ENCODE data around the gene HIVEP3. TPM values are rescaled to one million over a fixed set of nuclear protein-coding genes. Genes with fewer than 3 reads are reported as not detected.
A peak's percentile ranks its signal among the peaks of the same experiment; 100 is the strongest.
"Not testable (repeated sequence)": the region's sequence is repeated elsewhere in the genome, so short reads cannot be mapped to it uniquely, and the experiment has no call there.

Gene HIVEP3
- total RNA-seq, 2 experiments from 2014 or later = 25.3 to 26.2 TPM

GRCh38 chr1:41691966-41692365 lies 226.8 kb downstream of the HIVEP3 start:
- H3K27ac Mint-ChIP-seq; DNase-seq; H3K4me3 Mint-ChIP-seq; intact Hi-C loops (cut with micrococcal nuclease); H3K9me3 Mint-ChIP-seq; H3K27me3 Mint-ChIP-seq; H3K36me3 Mint-ChIP-seq; CTCF ChIA-PET: not testable (repeated sequence)
- H3K4me1 Mint-ChIP-seq (ENCODE audit: low read depth) = peaks cover 16% of the 10 kb centered on the region
- POLR2A ChIA-PET = interaction anchor here (1.0 kb wide), 1 partner anchor 19 kb away, joined by 3 read pairs; no protein-coding TSS in a partner anchor

- H3K4me3 Mint-ChIP-seq = no peak overlapping the region
- ChIA-PET CTCF (no interaction called here), POLR2A (no interaction called here)
- H3K27ac Mint-ChIP-seq = no peak overlapping the region
- DNase-seq = no peak
- no peaks in the 10 kb centered on the region for H3K27me3 Mint-ChIP-seq
- no peaks in the 10 kb centered on the region for H3K9me3 Mint-ChIP-seq
- no peaks in the 10 kb centered on the region for H3K36me3 Mint-ChIP-seq
- intact Hi-C loops (cut with micrococcal nuclease) = no loop called here
- peaks cover 20% of the 10 kb centered on the region for H3K4me1 Mint-ChIP-seq (ENCODE audit: low read depth)
Measured at GRCh38 chr1:41691424-41691823, 227.3 kb downstream of the HIVEP3 start.

DNA sequence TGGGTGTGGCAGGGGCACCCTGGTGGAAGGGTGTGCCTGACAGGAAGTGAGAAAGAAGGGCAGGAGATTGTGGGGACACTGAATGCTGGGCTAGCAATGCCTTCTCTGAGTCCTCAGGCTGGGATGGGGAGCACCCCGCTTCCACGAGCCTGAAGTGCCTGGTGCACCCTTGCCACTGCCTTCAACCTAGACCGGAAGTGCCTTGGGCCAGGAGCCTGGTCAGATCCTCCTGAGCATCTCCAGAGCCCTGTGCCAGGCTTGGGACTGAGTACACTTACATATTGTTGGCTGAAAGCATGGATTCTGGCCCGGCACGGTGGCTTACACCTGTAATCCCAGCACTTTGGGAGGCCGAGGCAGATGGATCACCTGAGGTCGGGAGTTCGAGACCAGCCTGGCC lies 228.4 kb downstream of the HIVEP3 start:
- Mint-ChIP-seq H3K27ac (no peak overlapping the region), H3K4me3 (no peak overlapping the region), H3K36me3 (no peaks in the 10 kb centered on the region), H3K4me1 (ENCODE audit: low read depth) (peaks cover 22% of the 10 kb centered on the region), H3K27me3 (no peaks in the 10 kb centered on the region), H3K9me3 (no peaks in the 10 kb centered on the region)
- DNase-seq = no peak
- intact Hi-C loops (cut with micrococcal nuclease) = no loop called here
- CTCF ChIA-PET = no interaction called here
- POLR2A ChIA-PET = no interaction called here

- CTCF ChIA-PET = no interaction called here
- Mint-ChIP-seq H3K36me3 (no peaks in the 10 kb centered on the region), H3K4me3 (no peak overlapping the region), H3K9me3 (no peaks in the 10 kb centered on the region), H3K4me1 (ENCODE audit: low read depth) (peaks cover 29% of the 10 kb centered on the region), H3K27ac (no peak overlapping the region), H3K27me3 (no peaks in the 10 kb centered on the region)
- intact Hi-C loops (cut with micrococcal nuclease) = no loop called here
- POLR2A ChIA-PET = no interaction called here
- DNase-seq = no peak
Measured at GRCh38 chr1:41689558-41689981, 229.2 kb downstream of the HIVEP3 start.

- CTCF ChIA-PET = no interaction called here
- intact Hi-C loops (cut with micrococcal nuclease) = no loop called here
- H3K27me3 Mint-ChIP-seq = no peaks in the 10 kb centered on the region
- no peak overlapping the region for H3K27ac Mint-ChIP-seq
- H3K4me1 Mint-ChIP-seq (ENCODE audit: low read depth) = peaks cover 33% of the 10 kb centered on the region
- H3K9me3 Mint-ChIP-seq = no peaks in the 10 kb centered on the region
- POLR2A ChIA-PET = no interaction called here
- no peak overlapping the region for H3K4me3 Mint-ChIP-seq
- no peak for DNase-seq
- H3K36me3 Mint-ChIP-seq = no peaks in the 10 kb centered on the region
Measured at GRCh38 chr1:41689139-41689538, 229.6 kb downstream of the HIVEP3 start.

GRCh38 chr1:41687007-41687406 lies 231.7 kb downstream of the HIVEP3 start:
- intact Hi-C loops (cut with micrococcal nuclease) = no loop called here
- no peak for DNase-seq
- ChIA-PET CTCF (no interaction called here), POLR2A (interaction anchor here (0.8 kb wide), 1 partner anchor 27 kb away, joined by 3 read pairs; no protein-coding TSS in a partner anchor)
- no peak overlapping the region for H3K4me3 Mint-ChIP-seq
- H3K27ac Mint-ChIP-seq = no peak overlapping the region
- H3K9me3 Mint-ChIP-seq = no peaks in the 10 kb centered on the region
- H3K36me3 Mint-ChIP-seq = no peaks in the 10 kb centered on the region
- H3K4me1 Mint-ChIP-seq (ENCODE audit: low read depth) = peaks cover 50% of the 10 kb centered on the region
- H3K27me3 Mint-ChIP-seq = no peaks in the 10 kb centered on the region

DNA sequence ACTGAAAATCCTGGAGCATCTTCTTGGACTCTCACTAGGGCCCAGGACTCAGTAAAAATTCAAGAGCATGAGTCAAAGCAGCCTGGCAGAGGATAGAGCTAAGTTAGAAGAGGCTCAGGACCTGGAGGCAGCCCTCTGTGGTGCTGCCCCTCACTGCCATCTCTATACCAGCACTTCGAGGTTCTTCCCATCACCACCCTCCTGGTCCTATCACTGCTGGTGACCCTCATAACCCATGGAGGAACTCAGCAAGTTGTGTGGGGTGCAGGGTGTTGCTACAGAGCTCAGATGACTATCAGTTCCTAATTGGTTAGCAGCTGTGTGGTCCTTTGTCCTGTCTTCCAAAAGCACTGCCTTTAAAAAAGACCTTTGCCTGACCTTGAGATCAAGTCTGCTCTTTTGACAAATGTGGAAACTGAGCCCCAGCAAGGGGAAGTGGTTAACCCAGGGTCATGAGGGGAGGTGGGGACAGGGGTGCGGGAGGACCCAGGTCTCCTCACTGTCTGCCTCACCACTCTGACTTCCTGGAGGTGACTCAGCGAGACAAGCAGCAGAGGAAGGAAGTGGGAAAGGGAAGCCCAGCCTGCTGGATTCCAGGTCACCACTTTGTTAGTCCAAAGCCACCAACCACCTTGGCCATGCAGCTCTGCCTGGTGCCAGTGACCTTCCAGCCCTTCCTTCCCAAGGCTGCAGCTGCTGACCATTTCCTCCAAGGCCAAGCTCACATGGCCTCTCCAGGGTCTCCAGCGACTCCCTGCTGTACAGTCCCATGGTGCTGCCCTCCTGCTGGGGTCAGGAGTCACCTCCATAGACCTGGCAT lies 234.8 kb downstream of the HIVEP3 start:
- peak; percentile 60 for DNase-seq
- Mint-ChIP-seq H3K27ac (peak overlapping the region; percentile 36), H3K27me3 (no peaks in the 10 kb centered on the region), H3K4me1 (ENCODE audit: low read depth) (peaks cover 47% of the 10 kb centered on the region), H3K4me3 (no peak overlapping the region), H3K36me3 (no peaks in the 10 kb centered on the region), H3K9me3 (no peaks in the 10 kb centered on the region)
- intact Hi-C loops (cut with micrococcal nuclease) = no loop called here
- ChIA-PET POLR2A (interaction anchor here (0.9 to 3.7 kb wide), 6 partner anchors 11 to 76 kb away, joined by 3 to 12 read pairs (median 4); no protein-coding TSS in a partner anchor), CTCF (interaction anchor here (1.0 to 1.7 kb wide), 3 partner anchors 10 to 490 kb away, joined by 4 read pairs; no protein-coding TSS in a partner anchor)

GRCh38 chr1:41682845-41683625 lies 235.7 kb downstream of the HIVEP3 start:
- no peaks in the 10 kb centered on the region for H3K9me3 Mint-ChIP-seq
- intact Hi-C loops (cut with micrococcal nuclease) = no loop called here
- DNase-seq = no peak
- no peak overlapping the region for H3K4me3 Mint-ChIP-seq
- ChIA-PET CTCF (interaction anchor here (0.6 to 1.7 kb wide), 3 partner anchors 10 to 491 kb away, joined by 3 to 4 read pairs (median 4); no protein-coding TSS in a partner anchor), POLR2A (interaction anchor here (0.9 to 3.7 kb wide), 6 partner anchors 10 to 75 kb away, joined by 3 to 12 read pairs (median 4); no protein-coding TSS in a partner anchor)
- no peaks in the 10 kb centered on the region for H3K36me3 Mint-ChIP-seq
- H3K27ac Mint-ChIP-seq = peak overlapping the region; percentile 36
- H3K4me1 Mint-ChIP-seq (ENCODE audit: low read depth) = peaks cover 55% of the 10 kb centered on the region
- no peaks in the 10 kb centered on the region for H3K27me3 Mint-ChIP-seq

DNA sequence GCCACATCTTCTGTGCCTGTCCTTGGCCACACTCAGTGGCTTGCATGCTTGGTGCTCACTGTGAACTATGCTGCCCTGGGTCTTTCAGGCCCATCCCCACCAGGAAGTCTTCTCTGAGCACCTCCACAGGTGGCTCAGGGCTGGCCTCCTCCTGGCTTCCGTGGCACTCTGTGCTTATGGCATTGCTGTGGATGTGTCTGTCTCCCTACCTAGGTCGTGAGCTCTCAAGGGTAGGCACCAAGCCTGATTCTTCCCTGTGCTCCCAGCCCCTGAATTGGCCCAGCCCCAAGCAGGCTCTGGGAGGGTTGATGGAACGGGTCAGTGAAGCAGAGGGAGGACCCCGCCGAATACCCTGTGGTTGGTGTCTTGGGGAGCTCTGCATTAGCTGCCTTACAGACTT lies 236.6 kb downstream of the HIVEP3 start:
- H3K27ac Mint-ChIP-seq = no peak overlapping the region
- H3K27me3 Mint-ChIP-seq = no peaks in the 10 kb centered on the region
- no peak for DNase-seq
- ChIA-PET POLR2A (interaction anchor here (1.2 to 3.7 kb wide), 2 partner anchors 10 to 20 kb away, joined by 5 to 12 read pairs; no protein-coding TSS in a partner anchor), CTCF (interaction anchor here (1.6 to 1.7 kb wide), 2 partner anchors 9 to 492 kb away, joined by 4 read pairs; no protein-coding TSS in a partner anchor)
- no peak overlapping the region for H3K4me3 Mint-ChIP-seq
- H3K4me1 Mint-ChIP-seq (ENCODE audit: low read depth) = peaks cover 58% of the 10 kb centered on the region
- H3K9me3 Mint-ChIP-seq = no peaks in the 10 kb centered on the region
- H3K36me3 Mint-ChIP-seq = no peaks in the 10 kb centered on the region
- intact Hi-C loops (cut with micrococcal nuclease) = no loop called here

GRCh38 chr1:41681331-41682098 lies 237.2 kb downstream of the HIVEP3 start:
- Mint-ChIP-seq H3K9me3 (no peaks in the 10 kb centered on the region), H3K27ac (no peak overlapping the region), H3K4me3 (no peak overlapping the region), H3K27me3 (no peaks in the 10 kb centered on the region), H3K4me1 (ENCODE audit: low read depth) (peaks cover 59% of the 10 kb centered on the region), H3K36me3 (no peaks in the 10 kb centered on the region)
- POLR2A ChIA-PET = interaction anchor here (1.2 to 3.7 kb wide), 2 partner anchors 9 to 19 kb away, joined by 5 to 12 read pairs; no protein-coding TSS in a partner anchor
- no peak for DNase-seq
- intact Hi-C loops (cut with micrococcal nuclease) = no loop called here
- CTCF ChIA-PET = interaction anchor here (0.7 kb wide), 1 partner anchor 19 kb away, joined by 3 read pairs; no protein-coding TSS in a partner anchor

DNA sequence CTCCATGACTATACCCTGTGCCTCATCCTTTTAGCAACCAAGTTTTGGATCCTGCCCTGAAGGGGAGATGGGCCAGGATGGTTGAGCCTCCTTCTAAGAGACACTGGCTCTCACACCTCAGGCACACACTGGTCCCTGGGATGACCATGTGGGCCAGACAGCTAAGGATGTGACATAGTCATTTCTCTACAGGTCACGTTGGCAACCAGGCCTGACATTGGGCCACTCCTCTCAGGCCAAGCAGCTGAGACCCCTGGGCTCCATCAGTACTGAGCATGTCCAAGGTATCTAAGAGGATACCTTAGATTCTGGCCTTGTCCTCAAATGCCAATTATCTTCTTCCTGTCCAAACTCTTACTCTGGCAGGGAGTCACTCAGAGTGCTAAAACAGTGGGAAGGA lies 238.7 kb downstream of the HIVEP3 start:
- no peak overlapping the region for H3K27ac Mint-ChIP-seq
- no peaks in the 10 kb centered on the region for H3K9me3 Mint-ChIP-seq
- no peak overlapping the region for H3K4me3 Mint-ChIP-seq
- H3K4me1 Mint-ChIP-seq (ENCODE audit: low read depth) = peaks cover 63% of the 10 kb centered on the region
- no peak for DNase-seq
- ChIA-PET CTCF (no interaction called here), POLR2A (interaction anchor here (0.9 kb wide), 1 partner anchor 18 kb away, joined by 3 read pairs; no protein-coding TSS in a partner anchor)
- no peaks in the 10 kb centered on the region for H3K27me3 Mint-ChIP-seq
- intact Hi-C loops (cut with micrococcal nuclease) = no loop called here
- no peaks in the 10 kb centered on the region for H3K36me3 Mint-ChIP-seq

Data from activated CD4-positive, alpha-beta memory T cell treated with anti-CD3 and anti-CD28 coated beads for 36 hours (primary cell).